MM.1S (cell line): ENCODE data around the gene ADTRP.

Experiments
- DNase-seq: peaks from one replicate; pipeline ENCODE4 v3.0.0-alpha.2; 2015
- H2AFZ ChIP-seq: fragments of 300-600 bp; sonication (generic); 2 replicates; pipeline ENCODE4 v1.6.0; 2016; ENCODE audit warnings: antibody characterized with exemption, low read length
- H3F3A ChIP-seq: fragments of 300-600 bp; sonication (generic); 2 replicates; pipeline ENCODE4 v1.6.1; 2016; ENCODE audit warnings: mild to moderate bottlenecking, antibody characterized with exemption, low read length, moderate library complexity, mixed read lengths; ENCODE audit not compliant: insufficient read depth
- H3K27ac ChIP-seq: fragments of 300-600 bp; sonication (generic); 2 replicates; pipeline ENCODE4 v1.5.1; 2016; ENCODE audit warnings: mild to moderate bottlenecking, low read length
- H3K27me3 ChIP-seq: fragments of 300-600 bp; sonication (generic); replicated peaks from 2 replicates; pipeline ENCODE4 v1.6.0; 2016; ENCODE audit warnings: low read length; ENCODE audit not compliant: insufficient read depth
- H3K36me3 ChIP-seq: fragments of 300-600 bp; sonication (generic); replicated peaks from 2 replicates; pipeline ENCODE4 v1.6.1; 2016; ENCODE audit warnings: mild to moderate bottlenecking, low read length, mixed read lengths; ENCODE audit not compliant: insufficient read depth
- H3K4me1 ChIP-seq: fragments of 300-600 bp; sonication (generic); 2 replicates; pipeline ENCODE4 v1.6.1; 2016; ENCODE audit warnings: low read length, mixed read lengths
- H3K4me2 ChIP-seq: fragments of 300-600 bp; sonication (generic); 2 replicates; pipeline ENCODE4 v1.6.0; 2016; ENCODE audit warnings: low read depth, low read length
- H3K4me3 ChIP-seq: fragments of 300-600 bp; sonication (generic); 2 replicates; pipeline ENCODE4 v1.5.1; 2016; ENCODE audit warnings: low read length, mixed read lengths
- H3K79me2 ChIP-seq: fragments of 300-600 bp; sonication (generic); 2 replicates; pipeline ENCODE4 v1.6.1; 2016; ENCODE audit warnings: mixed run types, low read length, mixed read lengths
- H3K9ac ChIP-seq: fragments of 300-600 bp; sonication (generic); 2 replicates; pipeline ENCODE4 v1.6.1; 2016; ENCODE audit warnings: low read length, mixed read lengths
- H3K9me2 ChIP-seq: fragments of 300-600 bp; sonication (generic); replicated peaks from 2 replicates; pipeline ENCODE4 v1.6.1; 2016; ENCODE audit warnings: mild to moderate bottlenecking, low read length, mixed read lengths; ENCODE audit not compliant: insufficient read depth
- H3K9me3 ChIP-seq: fragments of 300-600 bp; sonication (generic); replicated peaks from 2 replicates; pipeline ENCODE4 v1.6.1; 2016; ENCODE audit warnings: mild to moderate bottlenecking, low read length, mixed read lengths; ENCODE audit not compliant: insufficient read depth
- H4K20me1 ChIP-seq: fragments of 300-600 bp; sonication (generic); 2 replicates; pipeline ENCODE4 v1.6.1; 2016; ENCODE audit warnings: mild to moderate bottlenecking, low read length, moderate library complexity, mixed read lengths; ENCODE audit not compliant: insufficient read depth
- CTCF ChIP-seq: fragments of 300-600 bp; sonication (generic); IDR thresholded peaks from 2 replicates; pipeline ENCODE4 v1.5.1; 2016; ENCODE audit warnings: antibody characterized with exemption, low read length, mixed read lengths
- EZH2 ChIP-seq: fragments of 300-600 bp; sonication (generic); optimal IDR thresholded peaks from 2 replicates; pipeline ENCODE3; 2017; ENCODE audit warnings: low read depth, mild to moderate bottlenecking, antibody characterized with exemption, low read length, mixed read lengths
- EZH2phosphoT487 ChIP-seq: fragments of 300-600 bp; sonication (generic); IDR thresholded peaks from 2 replicates; pipeline ENCODE4 v1.6.1; 2018; ENCODE audit warnings: antibody characterized with exemption, low read length

Gene ADTRP

DNA sequence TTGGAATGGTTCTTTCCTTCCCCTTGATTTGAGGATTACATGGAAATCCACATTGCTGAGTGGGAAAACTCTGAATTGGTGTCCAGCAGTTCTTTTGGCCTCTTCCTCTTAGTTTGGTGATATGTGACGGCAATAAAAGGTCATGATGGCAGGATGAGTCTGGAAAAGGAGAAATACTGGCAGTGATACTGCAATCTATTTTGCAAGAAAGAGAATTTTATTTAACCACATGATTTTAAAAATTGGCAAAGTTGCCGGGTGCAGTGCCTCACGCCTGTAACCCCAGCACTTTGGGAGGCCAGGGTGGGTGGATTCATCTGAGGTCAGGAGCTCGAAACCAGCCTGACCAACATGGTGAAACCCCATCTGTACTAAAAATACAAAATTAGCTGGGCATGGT lies 73.1 kb downstream of the ADTRP start:
- Histone ChIP-seq H3K79me2 (no peaks in the 10 kb centered on the region), H3K4me1 (no peaks in the 10 kb centered on the region), H3K9me2 (no peaks in the 10 kb centered on the region), H3K9me3 (no peaks in the 10 kb centered on the region), H4K20me1 (no peaks in the 10 kb centered on the region), H3K36me3 (no peaks in the 10 kb centered on the region), H3K9ac (no peak overlapping the region), H3K4me2 (no peak overlapping the region), H2AFZ (no peak overlapping the region), H3K27ac (no peak overlapping the region), H3F3A (no peaks in the 10 kb centered on the region), H3K4me3 (no peak overlapping the region), H3K27me3 (no peaks in the 10 kb centered on the region)
- DNase-seq = no peak
- TF ChIP-seq EZH2phosphoT487 = no peak
- TF ChIP-seq CTCF = no peak
- no peak for TF ChIP-seq EZH2

GRCh38 chr6:11705069-11705468 lies 73.5 kb downstream of the ADTRP start:
- Histone ChIP-seq H3K79me2 (no peaks in the 10 kb centered on the region), H3K9ac (no peak overlapping the region), H3K9me2 (no peaks in the 10 kb centered on the region), H3K27me3 (no peaks in the 10 kb centered on the region), H2AFZ (no peak overlapping the region), H3K36me3 (no peaks in the 10 kb centered on the region), H3K4me1 (peaks cover under 1% of the 10 kb centered on the region; the same call in 1 of the 2 replicates), H3K9me3 (no peaks in the 10 kb centered on the region), H3K4me3 (no peak overlapping the region), H3K4me2 (no peak overlapping the region), H4K20me1 (no peaks in the 10 kb centered on the region), H3F3A (no peaks in the 10 kb centered on the region), H3K27ac (no peak overlapping the region)
- DNase-seq = no peak
- TF ChIP-seq CTCF = no peak

DNA sequence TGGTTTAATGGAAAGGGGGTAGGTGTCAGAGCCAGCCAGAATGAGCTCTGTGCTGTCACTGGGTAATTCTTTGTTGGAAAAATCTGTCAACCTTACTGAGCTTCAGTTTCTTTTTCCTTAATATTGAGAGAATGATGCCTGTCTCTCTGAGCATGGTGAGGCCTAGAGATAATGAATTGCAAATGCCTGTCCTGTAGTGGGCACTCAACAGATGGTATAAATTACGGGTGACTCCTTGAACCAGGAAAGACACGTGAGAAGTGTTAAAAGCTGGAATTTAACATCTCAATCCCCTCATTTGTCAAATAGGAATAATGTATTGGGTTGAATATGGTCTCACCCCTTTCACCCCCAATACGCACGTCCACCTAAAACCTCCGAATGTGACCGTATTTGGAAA lies 74.9 kb downstream of the ADTRP start:
- Histone ChIP-seq H3K27me3 (no peaks in the 10 kb centered on the region), H3K4me3 (no peak overlapping the region), H3F3A (no peaks in the 10 kb centered on the region), H4K20me1 (no peaks in the 10 kb centered on the region), H2AFZ (no peak overlapping the region), H3K36me3 (no peaks in the 10 kb centered on the region), H3K9me2 (no peaks in the 10 kb centered on the region), H3K4me1 (peaks cover 3% of the 10 kb centered on the region; the same call in 1 of the 2 replicates), H3K27ac (no peak overlapping the region), H3K79me2 (no peaks in the 10 kb centered on the region), H3K9ac (no peak overlapping the region), H3K9me3 (no peaks in the 10 kb centered on the region), H3K4me2 (no peak overlapping the region)
- TF ChIP-seq CTCF (no peak), EZH2 (no peak), EZH2phosphoT487 (no peak)
- no peak for DNase-seq
